Activated CD4-positive, alpha-beta T cell treated with anti-CD3 and anti-CD28 coated beads, Interleukin-2, Interleukin-4, amounts not matched to agents 100 ng/mL and 50 ng/mL, durations not matched to agents 16 hours and 8 hours (primary cell): ENCODE data around the gene MPDU1.

ENCODE experiments used
- DNase-seq: peaks from one replicate; pipeline ENCODE4 v3.0.0-alpha.2; 2020; ENCODE audit warnings: low spot score

The MPDU1 gene

DNA sequence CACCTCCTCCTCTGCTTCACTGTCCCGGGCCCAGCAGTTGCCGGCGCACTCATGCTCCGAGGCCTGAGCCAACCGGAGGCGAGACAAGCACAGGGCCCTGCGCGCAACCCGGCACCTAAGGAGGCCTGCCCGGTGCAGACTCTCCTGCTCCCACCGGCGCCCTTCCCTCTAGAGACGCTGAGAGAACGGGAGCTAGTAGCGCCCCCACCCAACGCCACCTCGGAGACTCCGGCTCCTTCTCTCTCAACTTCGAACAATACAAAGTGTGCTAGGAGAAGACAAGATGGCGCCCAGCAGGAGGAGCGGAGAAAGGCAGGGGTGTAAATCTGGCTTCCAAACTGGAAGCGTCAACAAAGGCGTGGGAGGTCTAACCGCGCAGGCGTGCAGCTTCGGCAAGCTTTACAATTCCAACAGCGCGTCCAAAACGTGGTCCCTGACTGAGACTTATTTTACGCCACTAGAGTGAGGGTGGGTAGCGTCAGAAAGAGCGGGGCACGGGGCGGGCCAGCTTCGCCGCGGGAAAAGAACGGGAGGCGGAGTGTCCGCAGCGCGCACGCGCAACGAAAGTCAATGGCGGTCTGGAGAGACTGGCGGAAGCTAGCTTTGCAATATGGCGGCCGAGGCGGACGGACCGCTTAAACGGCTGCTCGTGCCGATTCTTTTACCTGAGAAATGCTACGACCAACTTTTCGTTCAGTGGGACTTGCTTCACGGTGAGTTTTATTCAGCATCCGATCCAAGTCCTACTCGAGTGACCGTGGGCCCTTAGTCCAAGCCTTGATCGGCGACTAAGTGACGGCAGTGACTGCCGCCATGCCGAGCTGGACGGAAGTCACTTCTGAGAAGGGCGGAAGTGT is at the start of gene MPDU1:
Gene MPDU1, plus strand, starts transcription at position 600 of the 857 bp plus-strand sequence. Its CDS starts 11 bp downstream, at position 611.
- peak; percentile 97 for DNase-seq

DNA sequence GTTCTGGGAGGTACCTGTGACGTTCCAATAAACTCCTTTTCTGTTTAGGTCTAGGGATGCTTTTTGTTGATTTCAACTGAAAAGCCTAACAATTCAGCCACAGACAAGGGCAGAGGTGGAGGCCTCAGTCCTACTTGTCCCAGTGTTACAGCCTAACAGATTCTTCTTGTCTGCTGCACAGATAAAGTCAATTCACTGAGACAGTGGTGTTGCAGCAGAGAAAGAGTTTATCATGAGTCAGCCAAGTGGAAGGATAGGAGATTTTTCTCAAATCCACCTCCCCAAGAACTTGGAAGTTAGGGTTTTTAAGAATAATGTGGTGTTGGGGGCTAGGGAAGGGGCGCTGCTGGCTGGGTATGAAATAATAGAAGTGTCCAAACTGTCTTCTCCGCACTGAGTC is 45.6 kb upstream of the MPDU1 start:
- no peak for DNase-seq

DNA sequence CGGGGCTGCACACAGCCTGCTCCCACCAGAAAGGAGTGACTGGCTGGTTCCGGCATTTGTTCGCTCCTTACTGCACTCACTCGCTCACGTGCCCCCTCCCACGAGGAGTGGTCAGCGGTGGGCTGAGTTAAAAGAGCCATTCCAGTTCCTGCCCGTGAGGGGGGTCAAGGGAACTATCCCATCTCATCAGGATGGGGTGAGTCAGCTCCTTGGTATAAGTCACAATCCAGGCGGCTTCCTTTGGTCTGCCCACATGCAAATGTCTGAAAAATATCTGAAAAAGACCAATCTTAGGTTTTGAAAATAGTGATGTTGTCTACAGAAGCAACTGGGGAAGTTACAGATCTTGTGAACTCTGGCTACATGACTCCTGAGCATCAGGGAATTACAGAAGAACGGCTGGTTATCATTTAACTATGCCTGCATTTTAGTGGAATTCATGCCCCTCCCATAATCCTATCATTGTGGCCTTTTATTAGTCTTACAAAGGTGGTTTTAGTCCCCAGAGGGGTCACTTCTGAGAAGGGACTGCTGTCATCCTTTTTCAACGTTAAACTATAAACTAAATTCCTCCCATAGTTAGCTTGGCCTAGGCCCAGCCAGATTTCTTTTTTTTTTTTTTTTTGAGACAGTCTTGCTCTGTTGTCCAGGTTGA is 44.6 kb upstream of the MPDU1 start:
- DNase-seq = no peak

DNA sequence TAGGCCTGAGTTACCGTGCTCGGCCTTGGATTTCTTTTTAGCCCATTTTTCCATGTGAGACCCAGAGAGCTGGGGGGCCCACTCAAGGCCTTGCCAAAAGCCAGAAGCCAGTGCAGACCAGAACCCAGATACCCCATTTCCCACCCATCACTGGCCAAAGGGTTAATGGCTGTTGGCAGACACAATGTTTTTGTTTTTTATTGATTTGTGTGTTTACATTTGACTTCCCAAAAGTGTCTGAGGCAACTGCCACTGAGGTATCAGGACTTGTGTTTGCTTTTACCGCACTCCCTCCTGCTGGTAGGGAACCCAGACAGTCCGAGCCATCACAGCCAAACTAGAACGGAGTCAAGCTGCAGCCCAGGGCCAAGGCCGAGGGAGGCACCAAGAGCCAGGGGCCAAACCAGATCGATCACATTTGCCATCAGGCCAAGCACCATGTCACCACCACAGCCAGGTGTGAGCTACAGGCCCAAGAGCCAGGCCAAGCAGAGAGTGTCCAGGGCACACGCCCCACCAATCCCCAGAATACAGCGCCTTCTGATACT is 42.5 kb upstream of the MPDU1 start:
- DNase-seq = no peak

DNA sequence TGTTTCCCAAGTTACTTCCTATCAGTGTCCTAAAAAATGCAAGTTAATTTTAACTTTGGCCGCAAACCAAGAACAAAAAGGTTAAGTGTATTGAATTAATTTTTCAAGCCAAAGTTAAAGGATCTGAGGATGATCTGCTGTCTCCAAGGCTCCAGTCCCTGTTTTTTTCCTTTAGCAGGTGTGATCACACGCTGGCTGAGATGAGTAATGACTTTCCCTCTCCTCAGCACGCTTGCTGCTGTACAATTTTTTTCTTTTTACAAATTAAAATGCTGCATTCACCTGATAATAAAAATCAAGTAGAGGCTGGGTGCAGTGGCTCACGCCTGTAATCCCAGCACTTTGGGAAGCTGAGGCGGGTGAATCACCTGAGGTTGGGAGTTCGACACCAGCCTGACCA is 38.7 kb upstream of the MPDU1 start:
- no peak for DNase-seq

DNA sequence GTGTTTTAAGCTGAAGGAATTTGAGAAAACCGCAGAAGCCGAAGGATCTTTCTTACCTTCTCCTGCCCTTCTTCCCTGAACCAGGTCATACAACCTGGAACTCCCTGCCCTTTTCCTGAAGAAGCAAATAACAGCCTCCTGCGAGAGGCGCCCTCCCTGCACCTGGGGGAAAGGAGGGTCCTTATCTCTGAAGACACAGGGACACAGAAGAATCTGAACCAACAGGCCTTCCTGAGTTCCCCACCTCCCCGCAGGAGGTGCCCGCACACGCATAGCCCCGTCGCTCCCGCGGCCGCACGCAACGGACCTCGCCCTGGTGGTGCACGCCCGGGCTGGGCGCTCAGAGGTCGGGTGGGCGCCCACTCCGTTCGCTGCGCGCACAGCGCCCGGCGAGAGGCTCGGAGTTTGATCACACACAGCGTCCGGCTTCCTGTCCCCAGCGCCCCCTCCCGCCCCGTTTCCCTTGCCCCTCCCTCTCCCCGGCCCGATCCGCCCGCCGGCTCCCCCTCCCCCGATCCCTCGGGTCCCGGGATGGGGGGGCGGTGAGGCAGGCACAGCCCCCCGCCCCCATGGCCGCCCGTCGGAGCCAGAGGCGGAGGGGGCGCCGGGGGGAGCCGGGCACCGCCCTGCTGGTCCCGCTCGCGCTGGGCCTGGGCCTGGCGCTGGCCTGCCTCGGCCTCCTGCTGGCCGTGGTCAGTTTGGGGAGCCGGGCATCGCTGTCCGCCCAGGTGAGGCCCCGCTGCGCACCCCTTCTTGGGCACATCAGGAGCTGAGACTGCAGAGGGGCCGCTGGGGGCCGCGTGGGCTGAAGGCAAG is 34.9 kb upstream of the MPDU1 start, which contains the start of gene TNFSF12:
Gene TNFSF12, plus strand, starts transcription at position 474 of the 816 bp plus-strand sequence. Its CDS starts 96 bp downstream, at position 570.
- peak; percentile 56 for DNase-seq

DNA sequence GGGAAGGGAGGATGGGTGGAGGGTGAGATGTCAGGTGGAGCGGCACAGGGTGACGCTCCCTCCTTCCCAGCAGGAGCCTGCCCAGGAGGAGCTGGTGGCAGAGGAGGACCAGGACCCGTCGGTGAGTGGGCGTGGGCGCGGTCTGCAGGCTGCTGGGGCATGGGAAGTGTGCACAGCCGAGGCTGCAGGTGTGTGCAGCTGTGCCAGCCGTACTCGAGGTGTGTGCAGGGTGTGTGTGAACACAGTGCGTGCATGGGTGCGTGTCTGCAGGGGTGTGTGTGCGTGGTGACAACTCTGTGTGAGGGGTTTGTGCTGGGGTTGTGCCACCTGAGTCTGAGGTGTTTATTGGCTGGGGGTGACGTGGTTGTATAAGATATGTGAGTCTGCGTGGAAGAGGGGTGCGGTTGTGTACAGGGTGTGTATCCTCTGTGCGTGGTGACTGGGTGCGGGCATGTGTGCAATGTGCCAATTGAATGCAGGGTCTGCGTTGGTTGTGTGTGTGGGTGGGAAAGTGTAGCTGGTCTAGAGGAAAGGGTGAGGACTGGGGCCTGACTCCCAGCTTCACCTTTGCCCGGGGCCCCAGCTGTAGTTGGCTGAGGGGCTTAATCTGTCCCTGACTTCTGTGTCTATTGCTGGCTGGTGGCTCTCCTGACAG is 34.1 kb upstream of the MPDU1 start:
- DNase-seq = peak; percentile 42

DNA sequence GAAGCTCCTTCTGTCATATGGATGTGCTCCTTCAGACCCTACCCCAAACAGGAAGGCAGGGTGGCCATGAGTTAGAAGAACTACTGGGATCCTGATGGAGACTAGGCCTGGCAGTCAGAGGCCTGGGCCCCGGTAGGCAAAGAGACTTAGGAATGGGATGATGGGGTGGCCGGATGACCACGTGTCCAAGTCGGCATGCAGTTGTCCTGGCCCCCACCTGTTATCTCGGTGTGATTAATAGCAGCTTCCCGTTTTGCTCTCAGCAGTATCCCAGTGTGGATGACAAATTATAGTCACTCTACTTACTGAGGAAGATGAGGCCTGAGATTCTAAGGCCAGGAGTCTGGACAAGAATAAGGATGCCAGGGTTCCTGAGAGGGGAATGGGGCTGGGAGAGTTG is 33.3 kb upstream of the MPDU1 start:
- DNase-seq = no peak

DNA sequence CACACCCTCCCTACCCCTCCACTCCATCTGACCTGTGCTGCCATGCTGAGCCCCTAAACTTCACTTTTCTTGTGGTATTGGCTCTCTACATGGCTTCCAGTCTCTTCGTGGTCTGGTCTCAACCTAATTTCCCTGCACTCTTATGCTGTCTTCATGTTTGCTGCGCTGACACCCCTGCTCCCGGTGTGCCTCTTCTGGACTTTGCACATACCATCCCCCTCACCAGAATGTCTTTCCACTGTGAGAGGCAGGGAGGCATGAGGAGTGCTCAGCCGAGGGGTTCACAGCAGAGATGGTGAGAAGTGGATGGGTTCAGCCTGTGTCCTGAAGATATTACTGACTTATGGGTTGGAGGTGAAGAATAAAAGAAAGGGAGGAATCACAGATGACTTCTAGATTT is 32.3 kb upstream of the MPDU1 start:
- DNase-seq = no peak

DNA sequence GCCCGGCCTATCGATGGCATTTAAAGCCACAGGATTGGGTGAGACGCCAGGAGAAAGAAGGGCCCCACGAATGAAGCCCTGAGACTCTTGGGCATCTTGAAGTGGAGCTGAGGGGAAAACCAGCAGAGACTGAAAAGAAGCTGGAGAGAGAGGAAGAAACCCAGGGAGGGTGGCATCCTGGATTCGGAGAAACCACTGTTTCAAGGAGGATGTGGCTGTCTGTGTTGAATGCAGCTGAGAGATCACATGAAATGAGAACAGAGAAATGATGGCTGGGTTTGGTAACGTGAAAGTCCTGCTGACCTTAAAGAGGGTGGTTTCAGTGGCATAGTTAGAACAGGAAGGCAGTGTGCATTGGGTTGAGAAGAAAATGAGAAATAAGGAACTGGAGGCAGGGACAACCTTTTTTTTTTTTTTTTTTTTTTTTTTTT is 31.0 kb upstream of the MPDU1 start:
- peak; percentile 87 for DNase-seq

DNA sequence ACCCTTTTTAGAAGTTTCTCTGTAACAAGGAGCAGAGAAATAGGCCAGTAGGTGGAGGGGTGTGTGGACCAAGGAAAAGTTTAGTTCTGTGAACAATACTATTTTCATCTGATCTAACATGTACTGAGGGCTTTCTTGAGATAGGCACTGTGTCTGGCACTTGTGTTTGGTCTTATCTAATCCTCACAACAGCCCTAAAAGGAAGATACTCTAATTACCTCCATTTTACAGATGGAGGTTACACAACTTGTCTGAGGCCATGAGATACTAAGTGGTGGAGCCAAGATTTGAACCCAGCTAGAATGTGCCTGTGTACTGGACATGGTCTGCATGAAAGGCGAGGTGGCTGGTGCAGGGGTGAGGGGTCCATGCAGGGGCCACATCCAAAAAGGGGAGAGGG is 30.3 kb upstream of the MPDU1 start:
- no peak for DNase-seq

DNA sequence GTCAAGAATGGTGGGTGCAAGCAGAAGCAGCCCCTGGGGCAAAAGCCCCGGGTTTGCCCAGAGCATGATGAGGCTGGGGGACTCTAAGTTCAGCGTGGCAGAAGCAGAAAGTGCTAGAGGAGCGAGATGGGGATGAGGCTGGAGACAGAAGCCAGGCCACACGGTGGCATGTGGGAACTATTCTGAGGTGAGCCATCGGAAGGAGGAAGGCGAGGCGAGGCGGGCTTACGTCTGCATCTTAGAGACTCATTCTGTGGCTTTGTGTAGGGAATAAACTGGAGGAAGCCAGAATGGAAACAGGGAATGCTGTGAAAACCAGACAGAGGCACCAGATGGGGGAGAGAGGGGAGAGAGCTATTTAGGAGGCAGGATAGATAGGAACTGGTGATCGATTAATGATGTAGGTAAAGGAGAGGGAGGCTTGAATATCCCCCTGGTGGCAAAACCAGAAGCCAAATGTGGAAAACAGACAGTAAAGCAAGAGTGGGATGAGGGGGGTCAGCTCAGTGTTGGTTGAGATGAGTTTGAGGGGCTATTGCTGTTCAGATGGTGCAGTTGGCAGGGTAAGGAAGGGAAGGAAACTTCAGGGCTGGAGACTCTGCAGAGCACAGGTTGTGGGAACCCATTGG is 28.2 kb upstream of the MPDU1 start:
- DNase-seq = no peak

DNA sequence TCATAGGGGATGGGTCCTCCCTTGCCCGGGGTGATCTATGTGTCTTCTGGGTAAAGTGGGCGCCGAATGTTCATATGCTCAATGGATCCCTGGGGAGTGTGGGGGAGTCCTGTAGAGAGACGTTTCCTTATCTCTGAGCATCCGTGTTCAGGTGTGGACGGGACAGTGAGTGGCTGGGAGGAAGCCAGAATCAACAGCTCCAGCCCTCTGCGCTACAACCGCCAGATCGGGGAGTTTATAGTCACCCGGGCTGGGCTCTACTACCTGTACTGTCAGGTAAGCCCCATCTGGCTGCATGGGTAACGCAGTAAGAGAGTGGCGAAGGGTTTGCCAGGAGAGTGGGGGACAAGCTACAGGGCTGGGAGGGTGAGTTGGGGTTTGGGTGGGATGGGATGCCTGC is 27.0 kb upstream of the MPDU1 start:
- no peak for DNase-seq

DNA sequence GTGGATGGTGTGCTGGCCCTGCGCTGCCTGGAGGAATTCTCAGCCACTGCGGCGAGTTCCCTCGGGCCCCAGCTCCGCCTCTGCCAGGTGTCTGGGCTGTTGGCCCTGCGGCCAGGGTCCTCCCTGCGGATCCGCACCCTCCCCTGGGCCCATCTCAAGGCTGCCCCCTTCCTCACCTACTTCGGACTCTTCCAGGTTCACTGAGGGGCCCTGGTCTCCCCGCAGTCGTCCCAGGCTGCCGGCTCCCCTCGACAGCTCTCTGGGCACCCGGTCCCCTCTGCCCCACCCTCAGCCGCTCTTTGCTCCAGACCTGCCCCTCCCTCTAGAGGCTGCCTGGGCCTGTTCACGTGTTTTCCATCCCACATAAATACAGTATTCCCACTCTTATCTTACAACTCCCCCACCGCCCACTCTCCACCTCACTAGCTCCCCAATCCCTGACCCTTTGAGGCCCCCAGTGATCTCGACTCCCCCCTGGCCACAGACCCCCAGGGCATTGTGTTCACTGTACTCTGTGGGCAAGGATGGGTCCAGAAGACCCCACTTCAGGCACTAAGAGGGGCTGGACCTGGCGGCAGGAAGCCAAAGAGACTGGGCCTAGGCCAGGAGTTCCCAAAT is 26.4 kb upstream of the MPDU1 start:
- no peak for DNase-seq

DNA sequence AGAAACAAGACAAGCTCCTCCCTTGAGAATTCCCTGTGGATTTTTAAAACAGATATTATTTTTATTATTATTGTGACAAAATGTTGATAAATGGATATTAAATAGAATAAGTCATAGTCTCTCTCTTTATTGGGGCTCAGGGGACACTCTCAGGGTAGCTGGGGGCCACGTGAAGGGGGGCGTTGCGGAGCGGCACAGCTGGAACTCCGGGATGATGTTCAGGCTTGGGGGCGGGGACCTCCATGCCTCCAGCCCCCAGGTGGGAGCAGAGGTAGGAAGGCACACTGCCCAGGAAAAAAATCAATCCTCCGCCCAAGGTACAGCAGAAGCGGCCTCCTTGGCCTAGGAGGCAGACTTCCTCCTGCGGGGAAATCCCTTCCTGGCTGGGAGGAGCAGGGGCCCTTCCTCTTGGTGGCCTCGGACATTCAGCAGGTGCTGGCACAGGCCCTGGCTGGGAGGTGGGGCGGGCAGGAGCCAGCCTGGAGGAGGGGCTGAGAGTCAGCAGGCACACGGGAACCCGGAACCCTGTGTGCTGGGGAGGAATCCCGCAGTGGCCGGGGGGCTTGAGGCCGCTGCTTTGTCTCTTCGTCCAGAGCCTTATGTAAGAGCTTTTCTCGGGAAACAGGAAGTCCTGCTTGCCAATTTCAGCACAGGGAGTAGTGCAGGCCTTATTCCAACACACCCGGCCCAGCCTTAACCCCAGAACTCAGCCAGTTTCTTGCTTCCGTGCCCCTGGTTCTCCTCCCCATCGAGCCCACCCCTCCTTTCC is 25.7 kb upstream of the MPDU1 start:
- DNase-seq = no peak

DNA sequence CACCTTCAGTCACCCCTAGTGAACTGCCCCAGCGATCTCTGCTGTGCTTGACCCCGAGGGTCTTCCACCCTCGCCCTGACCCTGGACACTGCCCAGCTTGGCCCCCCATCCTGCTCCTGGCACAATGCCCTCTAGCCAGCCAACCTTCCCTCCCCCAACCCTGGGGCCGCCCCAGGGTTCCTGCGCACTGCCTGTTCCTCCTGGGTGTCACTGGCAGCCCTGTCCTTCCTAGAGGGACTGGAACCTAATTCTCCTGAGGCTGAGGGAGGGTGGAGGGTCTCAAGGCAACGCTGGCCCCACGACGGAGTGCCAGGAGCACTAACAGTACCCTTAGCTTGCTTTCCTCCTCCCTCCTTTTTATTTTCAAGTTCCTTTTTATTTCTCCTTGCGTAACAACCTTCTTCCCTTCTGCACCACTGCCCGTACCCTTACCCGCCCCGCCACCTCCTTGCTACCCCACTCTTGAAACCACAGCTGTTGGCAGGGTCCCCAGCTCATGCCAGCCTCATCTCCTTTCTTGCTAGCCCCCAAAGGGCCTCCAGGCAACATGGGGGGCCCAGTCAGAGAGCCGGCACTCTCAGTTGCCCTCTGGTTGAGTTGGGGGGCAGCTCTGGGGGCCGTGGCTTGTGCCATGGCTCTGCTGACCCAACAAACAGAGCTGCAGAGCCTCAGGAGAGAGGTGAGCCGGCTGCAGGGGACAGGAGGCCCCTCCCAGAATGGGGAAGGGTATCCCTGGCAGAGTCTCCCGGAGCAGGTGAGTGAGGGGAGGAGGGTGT is 24.9 kb upstream of the MPDU1 start, which contains the start of gene TNFSF13:
Gene TNFSF13, plus strand, starts transcription at position 207 of the 776 bp plus-strand sequence. Its CDS starts 290 bp downstream, at position 497.
- DNase-seq = no peak

DNA sequence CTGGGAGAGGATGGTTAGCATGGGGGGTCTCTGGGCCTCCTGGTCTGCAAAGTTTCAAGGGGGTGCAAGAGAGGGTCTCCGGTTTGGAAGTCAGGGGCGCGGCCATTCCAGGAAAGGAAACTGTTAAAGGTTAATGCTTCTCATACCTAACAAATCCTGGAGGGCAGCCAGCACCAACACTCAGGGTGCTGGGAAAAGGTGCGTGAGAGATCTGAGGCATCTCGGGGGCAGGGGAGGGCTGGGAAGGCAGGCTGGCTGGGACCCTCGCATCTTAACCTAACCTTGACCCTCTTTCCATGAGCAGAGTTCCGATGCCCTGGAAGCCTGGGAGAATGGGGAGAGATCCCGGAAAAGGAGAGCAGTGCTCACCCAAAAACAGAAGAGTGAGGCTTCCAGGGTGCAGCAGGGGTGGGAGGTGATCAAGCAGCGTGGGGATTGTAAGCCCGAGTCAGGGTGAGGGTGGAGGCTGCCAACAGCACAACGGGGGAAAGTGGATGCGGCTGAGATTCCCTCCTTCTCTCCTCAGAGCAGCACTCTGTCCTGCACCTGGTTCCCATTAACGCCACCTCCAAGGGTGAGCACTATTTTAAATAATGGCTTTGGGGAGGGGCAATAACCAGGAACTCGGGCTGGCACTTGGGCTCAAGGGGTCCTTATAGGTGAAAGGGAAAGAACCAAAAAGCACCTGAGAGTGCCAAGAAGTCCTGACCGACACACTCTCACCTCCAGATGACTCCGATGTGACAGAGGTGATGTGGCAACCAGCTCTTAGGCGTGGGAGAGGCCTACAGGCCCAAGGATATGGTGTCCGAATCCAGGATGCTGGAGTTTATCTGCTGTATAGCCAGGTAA is 24.1 kb upstream of the MPDU1 start:
- DNase-seq = no peak
